GM12875 (cell line): ENCODE measurements around the gene COL13A1.

Source experiments
- H3K4me3 ChIP-seq: one replicate; pipeline ENCODE4 v1.5.1; 2011; ENCODE audit warnings: low read depth, low read length, control low read depth
- CTCF ChIP-seq: IDR thresholded peaks from 2 replicates; pipeline ENCODE4 v1.5.1; 2011; ENCODE audit warnings: low read depth, mild to moderate bottlenecking, control low read depth, inconsistent platforms, low read length, moderate library complexity, borderline replicate concordance; ENCODE audit not compliant: insufficient read depth

Gene COL13A1

GRCh38 chr10:69976795-69977546 is 175.3 kb downstream of the COL13A1 start:
- H3K4me3 ChIP-seq: no peak overlapping the region
- no peak for TF ChIP-seq CTCF

- TF ChIP-seq CTCF: no peak
- no peak overlapping the region for H3K4me3 ChIP-seq
Measured at GRCh38 chr10:69979174-69979573, 177.5 kb downstream of the COL13A1 start.

- no peak overlapping the region for H3K4me3 ChIP-seq
- TF ChIP-seq CTCF: no peak
Measured at GRCh38 chr10:69980672-69981071, 179.0 kb downstream of the COL13A1 start.

GRCh38 chr10:69988094-69988493 is 186.4 kb downstream of the COL13A1 start:
- no peak for TF ChIP-seq CTCF

GRCh38 chr10:69991151-69991550 is 189.4 kb downstream of the COL13A1 start:
- H3K4me3 ChIP-seq: no peak overlapping the region
- no peak for TF ChIP-seq CTCF

More at GRCh38 chr10:69988094-69988493, 186.4 kb downstream of the COL13A1 start:
- H3K4me3 ChIP-seq: no peak overlapping the region

GRCh38 chr10:69994262-69994661 is 192.6 kb downstream of the COL13A1 start:
- H3K4me3 ChIP-seq: no peak overlapping the region

More at GRCh38 chr10:69994262-69994661, 192.6 kb downstream of the COL13A1 start:
- no peak for TF ChIP-seq CTCF
